ENCODE results near the gene FOXP1.

DNA sequence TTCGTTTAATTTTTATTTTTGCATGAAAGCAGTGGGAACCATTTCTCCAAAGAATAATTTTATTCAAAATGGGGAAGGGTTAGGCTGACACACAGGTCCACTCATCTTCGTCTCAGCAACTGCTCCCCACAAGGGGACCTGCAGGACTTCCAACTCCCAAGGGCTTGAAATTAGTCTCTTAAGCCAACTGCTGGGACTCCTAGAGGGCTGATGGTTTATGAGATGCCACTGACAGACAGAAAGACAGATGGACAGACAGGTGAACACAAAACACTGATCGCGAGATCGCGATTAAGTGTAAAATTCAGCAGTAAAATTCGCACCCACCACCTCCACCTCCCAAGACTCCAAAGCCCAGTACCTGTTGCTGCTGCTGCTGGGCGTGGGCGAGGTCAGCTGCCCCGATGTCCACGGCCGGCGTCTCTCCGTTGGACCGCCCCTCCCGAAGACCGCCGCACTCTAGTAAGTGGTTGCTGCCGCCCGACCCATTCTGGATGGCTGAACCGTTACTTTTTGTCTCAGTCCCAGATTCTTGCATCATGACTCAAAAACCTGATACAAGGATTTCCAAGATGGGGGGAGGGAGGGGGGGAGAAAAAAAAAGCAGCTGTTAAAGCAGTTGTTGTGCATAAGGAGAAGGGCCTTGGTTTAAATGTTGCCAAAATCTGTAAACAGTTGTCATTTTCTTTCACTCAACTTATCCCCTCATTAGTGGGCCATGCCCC lies 385.5 kb downstream of the FOXP1 start:
- TF ChIP-seq, protein P1, sequence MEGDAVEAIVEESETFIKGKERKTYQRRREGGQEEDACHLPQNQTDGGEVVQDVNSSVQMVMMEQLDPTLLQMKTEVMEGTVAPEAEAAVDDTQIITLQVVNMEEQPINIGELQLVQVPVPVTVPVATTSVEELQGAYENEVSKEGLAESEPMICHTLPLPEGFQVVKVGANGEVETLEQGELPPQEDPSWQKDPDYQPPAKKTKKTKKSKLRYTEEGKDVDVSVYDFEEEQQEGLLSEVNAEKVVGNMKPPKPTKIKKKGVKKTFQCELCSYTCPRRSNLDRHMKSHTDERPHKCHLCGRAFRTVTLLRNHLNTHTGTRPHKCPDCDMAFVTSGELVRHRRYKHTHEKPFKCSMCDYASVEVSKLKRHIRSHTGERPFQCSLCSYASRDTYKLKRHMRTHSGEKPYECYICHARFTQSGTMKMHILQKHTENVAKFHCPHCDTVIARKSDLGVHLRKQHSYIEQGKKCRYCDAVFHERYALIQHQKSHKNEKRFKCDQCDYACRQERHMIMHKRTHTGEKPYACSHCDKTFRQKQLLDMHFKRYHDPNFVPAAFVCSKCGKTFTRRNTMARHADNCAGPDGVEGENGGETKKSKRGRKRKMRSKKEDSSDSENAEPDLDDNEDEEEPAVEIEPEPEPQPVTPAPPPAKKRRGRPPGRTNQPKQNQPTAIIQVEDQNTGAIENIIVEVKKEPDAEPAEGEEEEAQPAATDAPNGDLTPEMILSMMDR (IDR thresholded peaks at IDR 0.05): no peak
- no peak for TF ChIP-seq POLR2A (IDR thresholded peaks at IDR 0.05)
